Lung microvascular endothelial cell (primary cell): Measurements from ENCODE around the gene C1orf141. TPM values are rescaled to one million over a fixed set of nuclear protein-coding genes. Genes with fewer than 3 reads are reported as not detected.
"Not testable (repeated sequence)": the region's sequence is repeated elsewhere in the genome, so short reads cannot be mapped to it uniquely, and the experiment has no call there.

ENCODE experiments used
- DNase-seq, 2 donors: peaks; one replicate each; pipeline versions ENCODE4 v3.0.0 to v3.0.0-alpha.2; 2010; ENCODE audit warnings: low read depth in 2 of 2
- total RNA-seq: library from RNA; depleted of rRNA; stranded (reverse); fragments of >200 nt; gene quantifications from 2 replicates; pipeline ENCODE4 v1.2.1, GENCODE V29; 2014

The C1orf141 gene
- total RNA-seq, 1 donor from 2014 or later, result not detected

GRCh38 chr1:67142931-67143330 lies 8.2 kb upstream of the C1orf141 start:
- DNase-seq, result no peak

- DNase-seq, result not testable (repeated sequence)
These were observed 7.1 kb upstream of the C1orf141 start for GRCh38 chr1:67141832-67142231.

- DNase-seq, result no peak
These were observed 5.7 kb upstream of the C1orf141 start for GRCh38 chr1:67140460-67140859.

GRCh38 chr1:67138813-67139499 lies 4.2 kb upstream of the C1orf141 start:
- DNase-seq, result no peak

- peak in 1 of 2 donors; percentile 24 for DNase-seq
These were observed 2.6 kb upstream of the C1orf141 start for GRCh38 chr1:67137307-67137753.

- no peak for DNase-seq
These were observed 584 bp upstream of the C1orf141 start for GRCh38 chr1:67135354-67135753.

GRCh38 chr1:67133177-67133576 lies 1.6 kb downstream of the C1orf141 start:
- DNase-seq, result no peak

GRCh38 chr1:67130673-67131072 lies 4.1 kb downstream of the C1orf141 start:
- no peak for DNase-seq

GRCh38 chr1:67126974-67127373 lies 7.8 kb downstream of the C1orf141 start:
- no peak for DNase-seq

- DNase-seq, result peak in 1 of 2 donors; percentile 33
These were observed 8.5 kb downstream of the C1orf141 start for GRCh38 chr1:67126111-67126746.

- DNase-seq, result no peak
These were observed 10.3 kb downstream of the C1orf141 start for GRCh38 chr1:67124455-67124854.

- no peak for DNase-seq
These were observed 13.7 kb downstream of the C1orf141 start for GRCh38 chr1:67120855-67121619.

GRCh38 chr1:67118646-67119045 lies 16.1 kb downstream of the C1orf141 start:
- no peak for DNase-seq

- DNase-seq, result no peak
These were observed 16.6 kb downstream of the C1orf141 start for GRCh38 chr1:67118191-67118590.

GRCh38 chr1:67114162-67114561 lies 20.6 kb downstream of the C1orf141 start:
- no peak for DNase-seq

GRCh38 chr1:67110352-67110751 lies 24.4 kb downstream of the C1orf141 start:
- no peak for DNase-seq

- DNase-seq, result no peak
These were observed 29.3 kb downstream of the C1orf141 start for GRCh38 chr1:67105508-67105907.

- no peak for DNase-seq
These were observed 31.2 kb downstream of the C1orf141 start for GRCh38 chr1:67103548-67103947.

- no peak for DNase-seq
These were observed 33.9 kb downstream of the C1orf141 start for GRCh38 chr1:67100833-67101232.

- no peak for DNase-seq
These were observed 37.5 kb downstream of the C1orf141 start for GRCh38 chr1:67097305-67097704.

GRCh38 chr1:67094191-67094590 lies 40.6 kb downstream of the C1orf141 start:
- DNase-seq, result no peak

GRCh38 chr1:67089685-67090208 lies 45.0 kb downstream of the C1orf141 start:
- DNase-seq, result no peak
